ENCODE results near the gene SLC25A6. TPM values are rescaled to one million over a fixed set of nuclear protein-coding genes. Genes with fewer than 3 reads are reported as not detected.
A peak's percentile ranks its signal among the peaks of the same experiment; 100 is the strongest.
"Not testable (repeated sequence)": the region's sequence is repeated elsewhere in the genome, so short reads cannot be mapped to it uniquely, and the experiment has no call there.

Gene SLC25A6
- total RNA-seq, 2 experiments from 2014 or later, result 235 to 241 TPM

DNA sequence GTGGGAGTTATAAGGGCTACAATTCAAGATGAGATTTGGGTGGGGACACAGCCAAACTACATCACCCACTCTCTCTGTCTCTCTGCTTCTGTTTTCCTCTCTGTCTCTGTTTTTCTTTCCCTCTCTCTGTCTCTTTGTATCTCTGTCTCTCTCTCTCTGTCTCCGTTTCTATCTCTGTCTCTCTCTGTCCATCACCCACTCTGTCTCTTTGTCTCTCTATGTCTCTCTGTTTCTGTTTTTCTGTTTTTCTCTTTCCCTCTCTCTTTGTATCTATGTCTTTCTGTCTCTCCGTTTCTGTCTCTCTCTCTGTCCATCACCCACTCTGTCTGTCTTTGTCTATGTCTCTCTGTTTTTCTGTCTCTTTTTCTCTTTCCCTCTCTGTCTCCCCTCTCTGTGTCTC, 30.0 kb downstream of the SLC25A6 start:
- peaks cover 3% of the 10 kb centered on the region for H3K9me3 Mint-ChIP-seq
- POLR2A ChIA-PET, result no interaction called here
- H3K36me3 Mint-ChIP-seq, result peaks cover 38% of the 10 kb centered on the region
- no peak for ATAC-seq (ENCODE audit: low read depth)
- no peak overlapping the region for H3K27ac Mint-ChIP-seq
- no peak for DNase-seq
- no peaks in the 10 kb centered on the region for H3K27me3 Mint-ChIP-seq
- peaks cover 2% of the 10 kb centered on the region for H3K4me1 Mint-ChIP-seq
- no peak overlapping the region for H3K4me3 Mint-ChIP-seq

DNA sequence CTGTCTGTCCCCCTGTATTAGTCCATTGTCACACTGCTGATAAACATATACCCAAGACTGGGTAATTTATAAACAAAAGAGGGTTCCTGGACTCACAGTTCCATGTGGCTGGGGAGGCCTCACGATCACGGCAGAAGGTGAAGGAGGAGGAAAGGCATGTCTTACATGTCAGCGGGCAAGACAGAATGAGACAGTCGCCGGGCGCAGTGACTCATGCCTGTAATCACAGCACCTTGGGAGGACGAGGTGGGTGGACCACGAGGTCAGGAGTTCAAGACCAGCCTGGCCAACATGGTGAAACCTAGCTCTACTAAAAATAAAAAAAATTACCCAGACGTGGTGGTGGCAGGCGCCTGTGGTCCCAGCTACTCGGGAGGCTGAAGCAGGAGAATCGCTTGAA, 30.6 kb downstream of the SLC25A6 start:
- Mint-ChIP-seq H3K27ac (no peak overlapping the region), H3K4me1 (peaks cover 2% of the 10 kb centered on the region), H3K27me3 (no peaks in the 10 kb centered on the region), H3K9me3 (peaks cover 3% of the 10 kb centered on the region), H3K4me3 (no peak overlapping the region), H3K36me3 (peaks cover 38% of the 10 kb centered on the region)
- POLR2A ChIA-PET, result no interaction called here
- DNase-seq (no peak), ATAC-seq (ENCODE audit: low read depth) (no peak)

DNA sequence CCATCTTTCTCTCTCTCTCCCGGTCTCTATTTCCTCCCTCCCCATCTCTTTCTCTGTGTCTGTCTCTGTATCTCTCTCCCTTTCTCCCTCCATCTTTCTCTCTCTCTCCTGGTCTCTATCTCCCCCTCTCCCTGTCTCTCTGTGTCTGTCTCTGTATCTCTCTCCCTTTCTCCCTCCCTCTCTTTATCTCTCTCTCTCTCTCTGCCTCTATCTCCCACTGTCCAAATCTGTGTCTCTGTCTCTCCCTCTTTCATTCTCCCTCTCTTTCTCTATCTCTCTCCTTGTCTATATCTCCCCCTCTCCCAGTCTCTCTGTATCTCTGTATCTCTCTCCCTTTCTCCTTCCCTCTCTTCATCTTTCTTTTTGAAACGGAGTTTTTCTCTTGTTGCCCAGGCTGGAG, 31.7 kb downstream of the SLC25A6 start:
- H3K27ac Mint-ChIP-seq, result no peak overlapping the region
- H3K9me3 Mint-ChIP-seq, result peaks cover 3% of the 10 kb centered on the region
- ATAC-seq (ENCODE audit: low read depth), result no peak
- H3K4me3 Mint-ChIP-seq, result no peak overlapping the region
- no peak for DNase-seq
- no peaks in the 10 kb centered on the region for H3K27me3 Mint-ChIP-seq
- H3K4me1 Mint-ChIP-seq, result peaks cover 5% of the 10 kb centered on the region
- peaks cover 38% of the 10 kb centered on the region for H3K36me3 Mint-ChIP-seq
- POLR2A ChIA-PET, result no interaction called here

DNA sequence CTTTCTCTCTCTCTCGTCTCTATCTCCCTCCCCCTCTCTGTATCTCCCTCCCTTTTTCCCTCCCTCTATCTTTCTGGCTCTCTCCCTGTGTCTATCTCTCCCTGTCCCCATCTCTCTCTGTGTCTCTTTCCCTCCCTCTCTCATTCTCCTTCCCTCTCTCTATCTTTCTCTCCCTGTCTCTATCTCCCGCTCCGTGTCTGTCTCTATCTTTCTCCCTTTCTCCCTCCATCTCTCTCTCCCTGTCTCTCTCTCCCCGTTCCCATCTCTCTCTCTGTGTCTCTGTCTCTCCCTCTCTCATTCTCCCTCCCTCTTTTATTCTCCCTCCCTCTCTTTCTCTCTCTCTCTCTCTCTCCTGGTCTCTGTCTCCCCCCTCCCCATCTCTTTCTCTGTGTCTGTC, 32.4 kb downstream of the SLC25A6 start:
- POLR2A ChIA-PET, result no interaction called here
- H3K4me3 Mint-ChIP-seq, result no peak overlapping the region
- H3K36me3 Mint-ChIP-seq, result peaks cover 34% of the 10 kb centered on the region
- peaks cover 3% of the 10 kb centered on the region for H3K9me3 Mint-ChIP-seq
- no peaks in the 10 kb centered on the region for H3K27me3 Mint-ChIP-seq
- DNase-seq (no peak), ATAC-seq (ENCODE audit: low read depth) (no peak)
- H3K27ac Mint-ChIP-seq, result no peak overlapping the region
- H3K4me1 Mint-ChIP-seq, result peaks cover 5% of the 10 kb centered on the region

DNA sequence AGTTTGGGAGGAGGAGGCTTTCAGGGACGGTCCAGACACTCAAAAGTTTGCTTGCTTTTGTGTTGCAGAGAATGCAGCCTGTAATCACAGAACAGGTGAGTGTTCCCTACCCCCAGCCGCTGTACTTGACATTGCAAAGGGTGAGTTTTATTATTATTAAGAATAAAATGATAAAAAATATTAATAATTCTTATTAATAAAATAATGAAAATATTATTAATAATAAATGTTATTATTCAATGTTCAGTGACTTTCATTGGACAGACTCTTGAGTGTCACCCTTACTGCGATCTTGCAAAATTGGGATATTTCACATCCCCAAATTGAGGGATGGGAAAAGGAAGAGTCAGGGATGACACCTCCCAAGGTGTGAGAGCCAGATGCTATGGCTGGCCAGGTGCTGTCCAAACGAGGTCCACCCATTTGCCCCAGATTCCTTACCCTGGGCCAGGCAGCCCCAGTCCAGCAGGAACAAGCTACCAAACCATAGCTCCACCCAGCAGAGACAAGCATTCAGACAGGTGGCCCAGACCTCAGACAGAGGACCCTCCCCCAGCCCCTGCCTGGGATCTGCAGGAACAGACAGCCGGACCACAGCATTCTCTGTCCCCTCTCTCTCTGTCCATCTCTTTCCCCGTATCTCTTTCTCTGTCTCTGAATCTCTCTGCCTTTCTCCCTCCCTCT, 33.0 kb downstream of the SLC25A6 start:
- Mint-ChIP-seq H3K4me3 (no peak overlapping the region), H3K36me3 (peaks cover 37% of the 10 kb centered on the region), H3K27me3 (no peaks in the 10 kb centered on the region), H3K27ac (no peak overlapping the region), H3K4me1 (peaks cover 8% of the 10 kb centered on the region), H3K9me3 (peaks cover 3% of the 10 kb centered on the region)
- ATAC-seq (ENCODE audit: low read depth), result no peak
- POLR2A ChIA-PET, result no interaction called here
- no peak for DNase-seq

DNA sequence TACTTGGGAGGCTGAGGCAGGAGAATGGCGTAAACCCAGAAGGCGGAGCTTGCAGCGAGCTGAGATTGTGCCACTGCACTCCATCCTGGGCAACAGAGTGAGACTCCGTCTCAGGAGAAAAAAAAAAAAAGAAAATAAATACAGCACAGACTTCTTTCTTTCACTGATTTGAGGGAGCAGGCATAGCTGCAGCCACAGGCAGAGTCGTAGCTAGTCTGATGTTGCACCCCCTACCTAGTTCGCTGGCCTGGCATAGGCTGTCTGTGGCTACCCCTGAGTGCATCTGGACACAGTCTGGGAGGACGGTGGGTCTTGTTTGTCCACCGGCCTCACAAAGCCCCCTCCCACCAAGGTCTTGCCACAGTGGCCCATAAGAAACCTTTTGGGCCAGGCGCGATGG, 33.9 kb downstream of the SLC25A6 start:
- H3K4me1 Mint-ChIP-seq, result peaks cover 8% of the 10 kb centered on the region
- DNase-seq (no peak), ATAC-seq (ENCODE audit: low read depth) (no peak)
- H3K9me3 Mint-ChIP-seq, result peaks cover 3% of the 10 kb centered on the region
- no peak overlapping the region for H3K27ac Mint-ChIP-seq
- peaks cover 37% of the 10 kb centered on the region for H3K36me3 Mint-ChIP-seq
- POLR2A ChIA-PET, result no interaction called here
- no peak overlapping the region for H3K4me3 Mint-ChIP-seq
- no peaks in the 10 kb centered on the region for H3K27me3 Mint-ChIP-seq

DNA sequence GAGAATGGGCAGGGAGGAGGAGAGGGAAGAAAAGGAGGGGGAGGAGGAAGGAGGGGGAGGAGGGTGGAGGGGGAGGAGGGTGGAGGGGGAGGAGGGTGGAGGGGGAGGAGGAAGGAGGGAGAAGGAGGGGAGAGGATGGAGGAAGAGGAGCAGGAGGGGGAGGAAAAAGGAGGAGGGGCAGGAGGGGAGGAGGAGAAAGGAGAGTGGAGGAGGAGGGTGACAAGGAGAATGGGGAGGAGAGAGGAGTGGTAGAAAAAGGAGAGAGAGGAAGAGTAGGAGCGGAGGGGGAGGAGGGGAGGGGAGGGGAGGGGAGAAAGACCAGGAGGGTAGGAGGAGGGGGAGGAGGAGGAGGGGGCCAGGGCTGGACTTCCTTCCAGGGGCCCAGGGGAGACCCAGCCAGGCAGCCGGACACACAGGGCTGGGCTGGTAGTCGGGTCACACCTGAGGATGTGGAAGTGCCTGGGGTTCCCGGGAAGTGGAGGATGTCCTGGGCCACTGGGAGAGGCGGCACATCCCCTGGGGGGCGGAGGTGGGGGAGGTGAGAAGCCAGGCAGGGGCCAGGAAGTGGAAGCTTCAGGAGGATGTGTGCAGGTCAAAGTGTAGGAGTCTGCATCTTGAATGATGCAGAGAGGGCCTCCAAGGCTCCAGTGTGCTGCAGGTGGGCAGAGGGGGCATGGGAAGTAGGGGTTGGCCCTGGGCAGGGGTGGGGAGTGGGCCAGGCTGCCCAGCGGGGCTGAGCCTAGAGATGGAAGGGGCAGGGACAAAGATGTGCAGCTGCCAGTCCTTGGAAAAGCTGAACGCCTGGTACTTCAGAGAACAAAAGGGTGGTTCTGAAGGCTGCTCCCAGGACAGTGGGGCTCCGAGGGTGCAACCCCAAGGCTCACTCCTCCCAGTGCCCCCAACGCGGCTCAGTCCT, 36.5 kb downstream of the SLC25A6 start:
- Mint-ChIP-seq H3K4me1 (peaks cover 6% of the 10 kb centered on the region), H3K4me3 (no peak overlapping the region), H3K27ac (peak overlapping the region; percentile 70), H3K27me3 (no peaks in the 10 kb centered on the region), H3K36me3 (peaks cover 26% of the 10 kb centered on the region), H3K9me3 (peaks cover 3% of the 10 kb centered on the region)
- POLR2A ChIA-PET, result no interaction called here
- ATAC-seq (ENCODE audit: low read depth) (peak; percentile 69), DNase-seq (peak; percentile 44)

DNA sequence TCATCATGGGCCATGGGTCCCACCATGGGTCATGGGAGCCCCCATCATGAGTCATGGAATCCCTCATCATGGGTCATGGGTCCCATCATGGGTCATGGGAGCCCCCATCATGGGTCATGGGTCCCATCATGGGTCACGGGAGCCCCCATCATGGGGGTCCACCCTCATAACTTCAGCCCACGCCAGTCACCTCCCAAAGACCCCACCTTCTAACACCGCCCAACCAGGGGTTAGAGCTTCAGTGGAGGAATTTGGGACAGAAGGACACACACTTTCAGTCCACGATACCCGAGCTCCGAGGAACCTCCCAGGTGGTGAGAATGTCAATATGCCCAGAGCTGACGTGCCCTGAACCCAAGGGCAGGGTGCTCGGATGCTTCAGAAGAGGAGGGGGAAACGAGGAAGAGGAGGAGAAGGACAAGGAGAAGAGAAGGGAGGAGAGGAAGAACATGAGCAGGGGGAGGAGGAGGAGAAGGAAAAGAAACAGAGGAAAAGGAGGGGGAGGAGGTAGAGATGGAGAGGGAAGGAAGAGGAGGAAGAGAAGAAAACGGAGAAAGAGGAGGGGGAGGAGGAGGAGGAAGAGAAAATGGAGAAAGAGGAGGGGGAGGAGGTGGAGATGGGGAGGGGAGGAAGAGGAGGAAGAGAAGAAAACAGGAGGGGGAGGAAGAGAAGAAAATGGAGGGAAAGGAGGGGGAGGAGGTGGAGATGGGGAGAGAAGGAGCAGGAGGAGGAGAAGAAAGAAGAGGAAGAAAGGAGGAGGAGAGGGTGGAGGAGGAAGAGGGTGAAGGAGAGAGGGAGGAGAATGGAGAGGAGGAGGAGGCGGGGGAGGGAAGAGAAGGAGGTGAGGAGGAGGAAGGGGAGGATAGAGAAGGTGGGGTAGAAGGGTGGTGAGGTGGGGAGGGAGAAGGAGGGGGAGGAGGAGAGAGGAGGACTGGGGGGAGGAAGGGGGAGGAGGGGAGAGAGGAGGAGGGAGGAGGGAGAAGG, 37.6 kb downstream of the SLC25A6 start:
- no peak for ATAC-seq (ENCODE audit: low read depth)

DNA sequence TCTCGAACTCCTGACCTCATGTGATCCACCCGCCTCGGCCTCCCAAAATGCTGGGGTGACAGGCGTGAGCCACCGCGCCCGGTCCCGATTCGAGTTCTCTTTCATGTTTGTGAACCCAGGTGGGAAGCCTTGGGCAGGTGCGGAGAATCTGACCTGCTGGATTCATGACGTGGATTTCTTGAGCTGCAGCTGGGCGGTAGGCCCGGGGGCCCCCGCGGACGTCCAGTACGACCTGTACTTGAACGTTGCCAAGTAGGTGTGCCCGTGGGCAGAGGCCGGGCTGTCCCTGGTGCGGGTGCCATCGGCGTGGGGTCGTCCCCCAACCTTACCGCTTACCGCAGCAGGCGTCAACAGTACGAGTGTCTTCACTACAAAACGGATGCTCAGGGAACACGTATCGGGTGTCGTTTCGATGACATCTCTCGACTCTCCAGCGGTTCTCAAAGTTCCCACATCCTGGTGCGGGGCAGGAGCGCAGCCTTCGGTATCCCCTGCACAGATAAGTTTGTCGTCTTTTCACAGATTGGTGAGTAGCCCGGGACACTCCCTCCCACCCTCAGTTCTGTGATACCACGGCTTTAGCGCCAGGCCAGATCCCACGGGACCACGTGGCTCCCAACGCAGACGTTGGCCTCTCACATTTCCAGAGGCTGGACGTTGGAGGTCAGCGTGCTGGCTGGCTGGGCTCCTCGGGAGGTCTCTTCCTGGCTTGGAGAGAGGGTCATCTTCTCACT, 39.8 kb downstream of the SLC25A6 start:
- Mint-ChIP-seq H3K4me3 (no peak overlapping the region), H3K27me3 (no peaks in the 10 kb centered on the region), H3K36me3 (peaks cover 5% of the 10 kb centered on the region), H3K4me1 (peaks cover 6% of the 10 kb centered on the region), H3K27ac (no peak overlapping the region), H3K9me3 (no peaks in the 10 kb centered on the region)
- DNase-seq, result no peak
- POLR2A ChIA-PET, result no interaction called here
- ATAC-seq (ENCODE audit: low read depth), result no peak

More for the DNA sequence above, 37.6 kb downstream of the SLC25A6 start:
- Mint-ChIP-seq H3K27ac (peak overlapping the region; percentile 48), H3K9me3 (peaks cover under 1% of the 10 kb centered on the region), H3K4me3 (no peak overlapping the region), H3K36me3 (peaks cover 15% of the 10 kb centered on the region), H3K4me1 (peaks cover 6% of the 10 kb centered on the region), H3K27me3 (no peaks in the 10 kb centered on the region)
- DNase-seq, result no peak
- POLR2A ChIA-PET, result no interaction called here

DNA sequence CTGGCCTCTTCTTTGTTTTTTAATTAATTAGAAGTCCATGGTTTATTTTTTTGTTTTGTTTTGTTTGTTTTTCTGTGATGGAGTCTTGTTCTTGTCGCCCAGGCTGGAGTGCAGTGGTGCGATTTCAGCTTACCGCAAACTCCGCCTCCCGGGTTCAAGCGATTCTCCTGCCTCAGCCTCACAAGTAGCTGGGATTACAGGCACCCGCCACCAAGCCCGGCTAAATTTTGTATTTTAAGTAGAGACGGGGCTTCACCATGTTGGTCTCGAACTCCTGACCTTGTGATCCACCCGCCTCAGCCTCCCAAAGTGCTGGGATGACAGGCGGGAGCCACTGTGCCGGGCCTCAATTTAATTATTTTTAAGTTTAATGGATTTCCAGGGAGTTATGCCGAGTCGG, 42.3 kb downstream of the SLC25A6 start:
- H3K4me3 Mint-ChIP-seq; POLR2A ChIA-PET; H3K36me3 Mint-ChIP-seq; DNase-seq; H3K4me1 Mint-ChIP-seq; ATAC-seq (ENCODE audit: low read depth); H3K27me3 Mint-ChIP-seq; H3K9me3 Mint-ChIP-seq; H3K27ac Mint-ChIP-seq: not testable (repeated sequence)

DNA sequence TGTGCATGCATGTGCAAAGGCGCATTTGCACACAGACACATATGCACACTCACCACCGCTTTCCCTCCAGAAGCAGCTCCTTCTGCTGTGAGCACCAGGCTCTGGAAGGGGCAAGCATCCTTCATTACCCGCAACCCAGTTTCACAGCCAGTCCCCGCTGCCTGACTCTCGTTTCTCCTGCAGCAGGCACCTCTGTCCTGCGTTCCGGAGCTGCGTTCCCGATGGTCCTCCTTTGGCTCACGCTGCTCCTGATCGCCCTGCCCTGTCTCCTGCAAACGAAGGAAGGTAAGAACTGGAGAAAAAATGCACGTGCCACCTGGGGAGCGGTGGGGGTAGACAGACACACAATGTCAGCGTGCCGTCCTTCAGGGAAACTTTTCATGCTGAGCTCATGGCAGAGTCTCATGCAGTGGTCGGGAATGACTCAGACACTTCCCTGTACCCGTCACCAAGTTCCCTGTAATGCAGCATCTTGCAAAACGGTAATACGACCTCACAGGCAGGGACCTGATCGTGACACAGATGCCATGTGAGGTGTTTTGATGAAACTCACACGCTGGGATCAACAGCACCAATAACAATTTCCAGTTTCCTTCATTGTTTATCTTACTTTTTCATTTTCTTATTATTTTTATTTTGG, 50.2 kb downstream of the SLC25A6 start:
- DNase-seq (no peak), ATAC-seq (ENCODE audit: low read depth) (no peak)
- Mint-ChIP-seq H3K4me3 (no peak overlapping the region), H3K9me3 (no peaks in the 10 kb centered on the region), H3K27ac (no peak overlapping the region), H3K4me1 (peaks cover 7% of the 10 kb centered on the region), H3K27me3 (no peaks in the 10 kb centered on the region), H3K36me3 (peaks cover 4% of the 10 kb centered on the region)
- POLR2A ChIA-PET, result no interaction called here

DNA sequence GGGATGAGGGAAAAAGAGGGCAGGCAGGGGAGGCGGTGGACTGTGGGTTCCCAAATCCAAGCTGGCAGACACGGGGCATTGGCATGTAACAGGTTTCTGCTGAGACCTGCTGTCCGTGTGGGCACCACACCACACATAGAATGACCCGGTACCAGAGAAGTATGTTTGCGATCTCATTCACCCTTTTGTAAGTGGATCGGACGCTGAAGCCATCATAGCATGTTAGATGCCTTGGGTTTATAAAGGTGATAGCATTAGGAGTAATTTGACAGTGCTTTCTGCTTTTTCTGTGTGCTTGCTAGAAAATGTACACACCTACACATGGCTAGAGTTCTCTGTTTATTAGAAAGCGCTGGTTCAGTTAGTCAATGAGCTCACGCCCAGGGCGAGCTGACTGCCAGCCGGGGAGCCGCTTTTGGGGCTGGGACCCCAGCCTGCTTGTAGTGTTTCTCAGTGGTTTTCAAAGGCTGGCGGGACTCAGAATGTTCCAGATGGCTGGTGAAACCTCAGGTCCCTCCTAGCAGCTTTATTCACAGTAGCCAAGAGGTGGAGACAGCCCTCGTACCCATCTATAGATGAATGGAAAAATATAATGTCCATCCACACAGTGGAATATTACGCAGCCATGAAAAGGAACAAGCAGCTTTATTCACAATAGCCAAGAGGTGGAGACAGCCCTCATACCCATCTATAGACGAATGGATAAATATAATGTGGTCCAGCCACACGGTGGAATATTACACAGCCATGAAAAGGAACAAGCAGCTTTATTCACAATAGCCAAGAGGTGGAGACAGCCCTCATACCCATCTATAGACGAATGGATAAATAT, 54.7 kb downstream of the SLC25A6 start:
- POLR2A ChIA-PET, result no interaction called here
- Mint-ChIP-seq H3K27me3 (peaks cover 7% of the 10 kb centered on the region), H3K4me3 (peak overlapping the region; percentile 84), H3K36me3 (peaks cover 2% of the 10 kb centered on the region), H3K27ac (peak overlapping the region; percentile 58), H3K4me1 (peaks cover 10% of the 10 kb centered on the region), H3K9me3 (no peaks in the 10 kb centered on the region)
- DNase-seq (peak; percentile 41), ATAC-seq (ENCODE audit: low read depth) (peak; percentile 64)
